GM12891 (cell line): ENCODE data around the gene CDH5.

Experiments
- POLR2A ChIP-seq: IDR thresholded peaks from 2 replicates; pipeline ENCODE4 v1.6.1; 2011; ENCODE audit warnings: low read depth, low read length, control low read depth
- SPI1 ChIP-seq: IDR thresholded peaks from 2 replicates; pipeline ENCODE4 v1.6.1; 2011; ENCODE audit warnings: low read depth, low read length, control low read depth

DNA sequence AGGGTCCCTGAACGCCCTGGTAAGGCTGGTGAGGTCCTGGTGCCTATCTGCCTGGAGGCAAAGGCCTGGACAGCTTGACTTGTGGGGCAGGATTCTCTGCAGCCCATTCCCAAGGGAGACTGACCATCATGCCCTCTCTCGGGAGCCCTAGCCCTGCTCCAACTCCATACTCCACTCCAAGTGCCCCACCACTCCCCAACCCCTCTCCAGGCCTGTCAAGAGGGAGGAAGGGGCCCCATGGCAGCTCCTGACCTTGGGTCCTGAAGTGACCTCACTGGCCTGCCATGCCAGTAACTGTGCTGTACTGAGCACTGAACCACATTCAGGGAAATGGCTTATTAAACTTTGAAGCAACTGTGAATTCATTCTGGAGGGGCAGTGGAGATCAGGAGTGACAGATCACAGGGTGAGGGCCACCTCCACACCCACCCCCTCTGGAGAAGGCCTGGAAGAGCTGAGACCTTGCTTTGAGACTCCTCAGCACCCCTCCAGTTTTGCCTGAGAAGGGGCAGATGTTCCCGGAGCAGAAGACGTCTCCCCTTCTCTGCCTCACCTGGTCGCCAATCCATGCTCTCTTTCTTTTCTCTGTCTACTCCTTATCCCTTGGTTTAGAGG lies 37.1 kb downstream of the CDH5 start:
- TF ChIP-seq POLR2A (no peak), SPI1 (no peak)
